Fibroblast of mammary gland (primary cell): ENCODE data around the gene ZNF177.

Experiments used
- DNase-seq: peaks from one replicate; pipeline ENCODE4 v3.0.0-alpha.2; 2010; ENCODE audit warnings: low read depth
- H3K4me3 ChIP-seq: 2 replicates; pipeline ENCODE4 v1.5.1; 2011; ENCODE audit warnings: low read depth, mild to moderate bottlenecking, low read length, moderate library complexity; ENCODE audit not compliant: control insufficient read depth
- CTCF ChIP-seq: conservative IDR thresholded peaks from 2 replicates; pipeline ENCODE4 v1.5.1; 2011; ENCODE audit warnings: low read depth, low read length, inconsistent platforms; ENCODE audit not compliant: control insufficient read depth, insufficient read depth

The ZNF177 gene

GRCh38 chr19:9329999-9330398 lies 32.8 kb upstream of the ZNF177 start:
- TF ChIP-seq CTCF = no peak
- no peak for DNase-seq
- no peak overlapping the region for H3K4me3 ChIP-seq

DNA sequence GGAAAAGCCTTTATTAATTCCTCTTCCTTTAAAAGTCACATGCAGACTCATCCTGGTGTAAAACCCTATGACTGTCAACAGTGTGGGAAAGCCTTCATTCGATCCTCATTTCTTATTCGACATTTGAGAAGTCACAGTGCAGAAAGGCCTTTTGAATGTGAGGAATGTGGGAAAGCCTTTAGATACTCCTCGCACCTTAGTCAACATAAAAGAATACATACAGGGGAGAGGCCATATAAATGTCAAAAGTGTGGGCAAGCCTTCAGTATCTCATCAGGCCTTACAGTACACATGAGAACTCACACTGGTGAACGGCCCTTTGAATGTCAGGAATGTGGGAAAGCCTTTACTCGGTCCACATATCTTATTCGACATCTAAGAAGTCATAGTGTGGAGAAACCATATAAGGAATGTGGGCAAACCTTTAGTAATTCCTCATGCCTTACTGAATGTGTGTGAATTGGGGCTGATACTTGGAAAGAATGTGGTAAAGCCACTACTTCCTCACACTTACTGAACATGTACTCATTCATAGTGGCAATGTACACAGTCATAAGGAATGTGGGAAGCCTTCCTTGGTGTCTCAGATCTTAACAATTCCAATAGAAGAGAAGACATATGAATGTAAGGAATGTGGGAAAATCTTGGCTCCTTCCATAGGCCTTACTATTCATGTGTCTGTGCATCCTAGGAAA lies 20.1 kb upstream of the ZNF177 start:
- H3K4me3 ChIP-seq = no peak overlapping the region
- TF ChIP-seq CTCF = no peak
- DNase-seq = no peak

- TF ChIP-seq CTCF = no peak
- no peak for DNase-seq
- H3K4me3 ChIP-seq = no peak overlapping the region
Measured at GRCh38 chr19:9345005-9345404, 17.8 kb upstream of the ZNF177 start.

DNA sequence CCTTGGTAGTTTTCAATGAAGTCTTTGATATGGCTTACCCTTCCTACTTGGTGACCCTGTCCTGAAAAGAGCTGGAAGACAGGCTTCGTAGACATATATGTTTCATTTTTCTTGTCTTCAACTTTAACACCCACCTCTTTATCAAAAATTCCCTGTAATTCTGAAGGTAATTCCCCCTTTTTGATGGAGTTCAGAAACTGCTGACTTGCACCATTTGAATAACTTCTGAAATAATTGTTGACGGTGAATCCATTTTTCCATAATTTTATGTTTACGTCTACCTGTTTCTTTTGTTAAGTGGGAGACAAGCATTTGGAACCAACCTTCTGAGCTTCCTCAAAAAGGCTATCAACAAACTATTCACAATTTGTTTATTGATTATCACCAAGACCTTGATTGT lies 14.6 kb upstream of the ZNF177 start:
- no peak for DNase-seq
- TF ChIP-seq CTCF = no peak
- H3K4me3 ChIP-seq = no peak overlapping the region

DNA sequence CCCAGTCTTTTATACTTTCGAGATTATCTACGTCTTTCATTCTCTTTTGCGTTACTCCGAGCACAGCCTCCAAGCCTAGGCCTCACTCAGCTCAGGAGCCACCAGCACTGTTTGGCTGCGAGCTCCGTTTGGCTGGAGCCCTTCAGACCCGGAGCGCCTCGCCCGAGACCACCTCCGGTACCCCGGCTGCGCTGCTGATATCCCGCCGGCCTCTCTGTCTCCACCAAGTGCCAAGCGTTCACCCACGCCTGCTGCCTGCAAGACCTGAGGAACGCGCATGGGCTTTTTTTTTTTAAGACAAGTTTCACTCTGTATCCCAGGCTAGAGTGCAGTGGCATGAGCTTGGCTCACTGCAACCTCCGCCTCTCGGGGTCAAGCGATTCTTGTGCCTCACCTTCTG lies 14.1 kb upstream of the ZNF177 start:
- no peak for DNase-seq
- no peak for TF ChIP-seq CTCF
- H3K4me3 ChIP-seq = no peak overlapping the region

GRCh38 chr19:9352505-9352904 lies 10.3 kb upstream of the ZNF177 start:
- no peak for TF ChIP-seq CTCF
- no peak for DNase-seq
- no peak overlapping the region for H3K4me3 ChIP-seq

GRCh38 chr19:9353011-9353410 lies 9.8 kb upstream of the ZNF177 start:
- H3K4me3 ChIP-seq = no peak overlapping the region
- no peak for TF ChIP-seq CTCF
- no peak for DNase-seq
